GM18499 (cell line): ENCODE results near the gene SRPRB.

Experiments used
- ATAC-seq: cut with Tn5 transposase; IDR thresholded peaks from one replicate; pipeline ENCODE4 v1.9.1; 2021; ENCODE audit warnings: moderate number of reproducible peaks; ENCODE audit not compliant: insufficient read depth, unreplicated experiment

Gene SRPRB

DNA sequence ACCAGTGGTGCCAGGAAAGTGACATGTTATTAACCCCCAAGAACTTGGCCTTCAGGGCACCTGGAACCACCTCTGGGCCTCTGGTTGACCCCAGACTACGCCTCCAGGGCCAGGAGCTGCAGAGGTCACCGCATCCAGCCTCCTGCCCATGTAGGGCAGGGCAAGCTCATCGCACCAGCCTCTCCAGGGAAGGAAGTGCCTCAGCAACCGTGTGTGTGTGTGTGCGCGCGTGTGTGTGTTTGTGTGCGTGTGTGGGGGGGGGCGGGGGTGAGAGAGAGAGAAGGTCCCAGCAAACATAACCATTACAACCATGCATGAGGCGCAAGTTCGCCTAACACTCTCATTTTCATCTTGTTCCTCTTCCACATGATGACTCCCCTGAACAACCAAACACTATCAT is 58.3 kb downstream of the SRPRB start:
- no peak for ATAC-seq

DNA sequence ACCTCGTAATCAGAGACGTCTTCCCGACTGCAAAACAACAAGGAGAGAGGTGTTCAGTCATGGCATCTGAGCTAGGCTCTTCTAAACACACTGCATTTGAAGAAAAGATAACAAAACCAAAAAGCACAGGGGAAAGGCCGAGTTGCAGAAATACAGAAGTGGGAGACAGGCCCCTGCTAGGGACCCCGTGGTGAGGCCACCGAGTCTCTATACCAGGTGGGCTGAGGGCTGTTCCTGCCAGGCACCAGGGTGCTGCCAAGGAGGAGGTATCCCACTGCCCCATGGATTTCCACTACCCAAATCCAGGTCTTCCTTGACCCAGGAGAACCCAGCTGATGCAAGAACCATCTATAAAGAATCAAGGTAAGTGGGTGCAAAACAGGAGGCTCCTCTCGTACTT is 59.0 kb downstream of the SRPRB start:
- ATAC-seq, result no peak

DNA sequence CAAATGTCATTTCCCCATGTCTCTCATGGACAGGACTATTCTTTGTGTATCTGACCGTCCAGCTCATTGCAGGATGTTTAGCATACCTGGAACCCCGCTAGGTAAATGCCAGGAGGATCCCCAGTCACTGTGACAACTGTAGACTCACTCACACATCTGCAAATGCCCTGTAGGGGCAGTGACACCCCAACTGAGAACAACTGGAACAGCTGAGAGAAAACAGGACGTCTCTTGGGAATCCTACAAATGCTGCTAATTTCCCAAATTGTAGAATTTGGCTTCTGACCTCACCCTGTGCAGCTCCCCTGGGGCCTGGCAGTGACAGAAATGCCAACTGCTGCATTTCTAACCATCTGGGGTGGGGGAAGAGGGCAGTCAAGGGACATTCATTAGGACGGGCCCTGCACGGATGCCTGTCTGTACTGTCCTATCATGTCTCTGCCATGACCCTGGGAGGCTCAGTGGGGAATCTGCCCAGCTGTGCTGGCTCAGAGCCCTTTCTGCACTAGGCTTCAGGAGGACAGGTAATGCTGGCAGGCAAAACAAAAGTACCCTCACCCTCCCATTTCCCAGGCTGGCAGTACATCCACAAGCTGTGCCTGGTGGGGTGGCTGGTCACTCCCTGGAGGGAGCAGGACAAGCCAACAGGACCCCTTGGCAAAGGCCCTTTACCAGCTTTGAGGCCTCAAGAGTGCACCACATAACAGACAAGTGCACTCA is 59.7 kb downstream of the SRPRB start:
- ATAC-seq, result no peak

DNA sequence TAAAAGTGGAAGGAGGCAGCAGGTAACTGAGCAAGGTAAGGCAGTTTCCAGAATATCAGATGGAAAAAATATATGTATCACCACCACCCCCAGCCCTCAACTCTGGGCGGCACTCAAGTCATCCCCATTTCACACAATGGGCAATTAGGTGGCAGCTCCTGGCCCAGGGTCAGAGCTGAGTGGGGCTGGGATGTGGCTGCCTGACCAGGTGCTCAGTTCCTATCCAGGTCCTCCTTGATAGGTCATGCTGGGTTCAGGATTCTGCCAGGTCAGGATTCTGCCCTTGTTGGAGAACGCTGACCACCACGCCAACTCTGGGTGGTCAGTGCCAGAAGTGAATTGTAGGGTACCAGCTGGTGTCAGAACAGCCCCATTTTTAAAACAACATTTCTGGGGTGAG is 60.5 kb downstream of the SRPRB start:
- ATAC-seq, result no peak

DNA sequence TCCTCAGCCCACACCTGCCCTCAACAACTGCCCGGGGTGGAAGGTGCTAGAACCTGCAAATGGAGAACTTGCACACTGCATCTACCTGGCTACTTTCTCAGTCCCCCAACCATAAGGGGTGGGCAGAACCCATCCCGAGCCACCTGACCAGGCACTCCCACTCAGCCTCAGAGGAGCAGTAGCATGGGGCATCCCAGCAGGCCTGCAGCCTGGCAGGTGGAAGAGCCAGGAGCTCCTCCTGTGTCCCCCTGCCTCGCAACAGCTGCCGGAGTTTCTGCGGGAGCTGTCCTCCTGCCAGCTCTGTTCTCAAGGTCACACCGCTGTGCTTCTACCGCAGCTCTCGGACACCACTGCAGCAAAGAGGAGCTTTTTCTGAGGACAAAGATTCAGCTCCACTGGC is 62.6 kb downstream of the SRPRB start:
- no peak for ATAC-seq

DNA sequence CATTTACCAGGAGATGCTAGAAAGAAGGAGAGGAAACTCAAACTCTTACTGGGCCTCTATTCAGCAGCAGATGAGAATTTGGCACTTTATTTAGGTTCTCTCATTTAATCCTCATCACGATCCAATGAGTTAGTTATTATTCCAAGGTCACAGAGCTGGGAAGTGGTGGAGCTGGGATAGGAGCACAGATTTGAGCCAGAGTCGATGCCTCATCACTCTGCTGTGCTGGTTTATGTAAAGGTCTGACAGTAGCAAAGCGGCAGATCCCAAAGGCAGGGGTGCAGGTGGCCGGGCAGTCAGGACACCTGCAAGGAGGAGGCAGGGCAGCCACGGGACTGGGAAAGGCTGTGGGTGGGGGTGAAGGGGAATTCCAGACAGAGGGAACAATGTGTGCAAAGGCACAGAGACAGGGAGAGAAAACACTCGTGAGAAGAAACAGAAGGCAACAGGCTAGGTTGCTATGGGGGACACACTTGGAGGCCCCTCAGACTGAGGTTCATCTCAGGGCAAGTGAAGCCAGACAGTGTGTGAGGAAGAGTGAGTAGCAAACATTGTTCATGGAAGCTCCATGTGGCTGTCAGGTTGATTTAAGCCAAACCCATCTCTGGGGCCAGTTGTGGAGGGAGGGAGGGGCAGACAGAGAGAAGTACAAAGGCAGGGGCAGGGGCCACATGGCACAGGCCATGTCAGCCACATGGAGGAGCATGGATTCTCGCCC is 63.3 kb downstream of the SRPRB start:
- ATAC-seq, result no peak

DNA sequence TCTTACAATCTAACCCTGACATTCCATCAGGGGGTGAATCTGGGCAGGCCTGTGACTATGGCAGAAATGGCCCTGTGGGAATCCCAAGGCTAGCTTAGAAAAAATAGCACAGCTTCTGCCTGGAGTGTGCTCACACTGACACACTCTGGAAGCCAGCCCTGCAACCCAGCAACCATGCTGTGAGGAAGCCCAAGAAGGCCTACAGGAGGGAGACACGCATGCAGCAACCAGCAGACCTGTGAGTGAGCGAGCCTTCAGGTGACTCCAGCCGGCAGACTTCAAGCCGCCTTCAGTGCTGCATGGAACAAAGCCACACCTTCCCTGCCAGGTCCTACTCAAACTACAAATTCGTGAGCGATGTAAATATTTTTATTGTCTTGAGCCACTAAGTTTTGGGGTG is 64.0 kb downstream of the SRPRB start:
- no peak for ATAC-seq

DNA sequence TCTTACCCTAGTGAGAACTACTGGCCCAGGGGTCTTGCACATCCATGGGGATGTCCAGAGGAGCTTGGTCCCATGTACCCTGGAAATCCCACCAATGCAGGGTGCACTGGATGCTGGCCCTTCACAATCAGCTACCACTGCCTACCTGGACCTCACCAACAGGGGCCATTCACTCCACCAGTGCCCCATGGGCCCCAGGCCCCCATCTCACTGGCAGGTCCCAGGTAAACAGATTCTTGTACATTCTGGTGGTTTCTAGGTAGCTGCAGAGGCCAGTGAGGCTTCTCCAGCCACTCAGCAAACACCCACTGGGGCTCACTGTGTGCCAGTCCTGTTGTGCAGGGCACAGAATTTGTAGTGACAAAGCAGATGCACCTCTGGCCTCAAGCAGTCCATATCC is 65.2 kb downstream of the SRPRB start:
- ATAC-seq, result no peak
